ENCODE measurements around the gene CREG2. TPM values are rescaled to one million over a fixed set of nuclear protein-coding genes. Genes with fewer than 3 reads are reported as not detected.

CREG2 gene
- polyA plus RNA-seq, 1 of the 3 experiments (the other 2 are of a cell fraction) = 1.4 TPM

GRCh38 chr2:101418460-101419095 is 31.3 kb upstream of the CREG2 start:
- 73% methylated on average over 12 of the region's 12 CpGs for WGBS (ENCODE audit: low lambda C conversion rate)

More at GRCh38 chr2:101418460-101419095, 31.3 kb upstream of the CREG2 start:
- H3K4me1 ChIP-seq (ENCODE audit: control insufficient read depth in 1 of 2, insufficient read depth in 2 of 2, low read depth in 1 of 2, low read length in 1 of 2) = no peaks in the 10 kb centered on the region
- H3K9ac ChIP-seq = no peak overlapping the region
- peak overlapping the region; percentile 50; the same call in 1 of the 2 replicates for H2AFZ ChIP-seq (ENCODE audit: low read depth)
- no peak overlapping the region for H3K4me2 ChIP-seq
- no peaks in the 10 kb centered on the region for H3K36me3 ChIP-seq (replicated peaks in 1 of 2; ENCODE audit: control insufficient read depth in 1 of 2, insufficient read depth in 2 of 2, low read length in 1 of 2)
- TF ChIP-seq FOSL2 (IDR thresholded peaks at IDR 0.05; ENCODE audit: borderline replicate concordance, low read depth) (no peak), NFIC (IDR thresholded peaks at IDR 0.05; ENCODE audit: borderline replicate concordance) (no peak), EZH2phosphoT487 (IDR thresholded peaks at IDR 0.05; ENCODE audit: borderline replicate concordance, low read depth) (no peak), RAD21 (IDR thresholded peaks at IDR 0.05; ENCODE audit: low read length) (no peak), GABPA (IDR thresholded peaks at IDR 0.05; ENCODE audit: low read depth) (no peak), TEAD4 (IDR thresholded peaks at IDR 0.05; ENCODE audit: borderline replicate concordance, insufficient read depth) (no peak), JUND (IDR thresholded peaks at IDR 0.05) (no peak), GATA2 (CRISPR knock-in tag; IDR thresholded peaks at IDR 0.05) (no peak), FOXM1 (IDR thresholded peaks at IDR 0.05; ENCODE audit: low read depth) (no peak), SMC3 (IDR thresholded peaks at IDR 0.05; ENCODE audit: low read depth, low read length) (no peak), USF2 (IDR thresholded peaks at IDR 0.05; ENCODE audit: borderline replicate concordance, low read depth, low read length) (no peak), TAF1 (IDR thresholded peaks at IDR 0.05; ENCODE audit: borderline replicate concordance, low read depth, low read length) (no peak), PBX3 (IDR thresholded peaks at IDR 0.05) (no peak), MEF2A (IDR thresholded peaks at IDR 0.05; ENCODE audit: borderline replicate concordance, low read depth) (no peak)
- TF ChIP-seq, protein P1, sequence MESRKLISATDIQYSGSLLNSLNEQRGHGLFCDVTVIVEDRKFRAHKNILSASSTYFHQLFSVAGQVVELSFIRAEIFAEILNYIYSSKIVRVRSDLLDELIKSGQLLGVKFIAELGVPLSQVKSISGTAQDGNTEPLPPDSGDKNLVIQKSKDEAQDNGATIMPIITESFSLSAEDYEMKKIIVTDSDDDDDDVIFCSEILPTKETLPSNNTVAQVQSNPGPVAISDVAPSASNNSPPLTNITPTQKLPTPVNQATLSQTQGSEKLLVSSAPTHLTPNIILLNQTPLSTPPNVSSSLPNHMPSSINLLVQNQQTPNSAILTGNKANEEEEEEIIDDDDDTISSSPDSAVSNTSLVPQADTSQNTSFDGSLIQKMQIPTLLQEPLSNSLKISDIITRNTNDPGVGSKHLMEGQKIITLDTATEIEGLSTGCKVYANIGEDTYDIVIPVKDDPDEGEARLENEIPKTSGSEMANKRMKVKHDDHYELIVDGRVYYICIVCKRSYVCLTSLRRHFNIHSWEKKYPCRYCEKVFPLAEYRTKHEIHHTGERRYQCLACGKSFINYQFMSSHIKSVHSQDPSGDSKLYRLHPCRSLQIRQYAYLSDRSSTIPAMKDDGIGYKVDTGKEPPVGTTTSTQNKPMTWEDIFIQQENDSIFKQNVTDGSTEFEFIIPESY (IDR thresholded peaks at IDR 0.05; ENCODE audit: borderline replicate concordance, low read depth) = no peak
- TF ChIP-seq, protein P2, sequence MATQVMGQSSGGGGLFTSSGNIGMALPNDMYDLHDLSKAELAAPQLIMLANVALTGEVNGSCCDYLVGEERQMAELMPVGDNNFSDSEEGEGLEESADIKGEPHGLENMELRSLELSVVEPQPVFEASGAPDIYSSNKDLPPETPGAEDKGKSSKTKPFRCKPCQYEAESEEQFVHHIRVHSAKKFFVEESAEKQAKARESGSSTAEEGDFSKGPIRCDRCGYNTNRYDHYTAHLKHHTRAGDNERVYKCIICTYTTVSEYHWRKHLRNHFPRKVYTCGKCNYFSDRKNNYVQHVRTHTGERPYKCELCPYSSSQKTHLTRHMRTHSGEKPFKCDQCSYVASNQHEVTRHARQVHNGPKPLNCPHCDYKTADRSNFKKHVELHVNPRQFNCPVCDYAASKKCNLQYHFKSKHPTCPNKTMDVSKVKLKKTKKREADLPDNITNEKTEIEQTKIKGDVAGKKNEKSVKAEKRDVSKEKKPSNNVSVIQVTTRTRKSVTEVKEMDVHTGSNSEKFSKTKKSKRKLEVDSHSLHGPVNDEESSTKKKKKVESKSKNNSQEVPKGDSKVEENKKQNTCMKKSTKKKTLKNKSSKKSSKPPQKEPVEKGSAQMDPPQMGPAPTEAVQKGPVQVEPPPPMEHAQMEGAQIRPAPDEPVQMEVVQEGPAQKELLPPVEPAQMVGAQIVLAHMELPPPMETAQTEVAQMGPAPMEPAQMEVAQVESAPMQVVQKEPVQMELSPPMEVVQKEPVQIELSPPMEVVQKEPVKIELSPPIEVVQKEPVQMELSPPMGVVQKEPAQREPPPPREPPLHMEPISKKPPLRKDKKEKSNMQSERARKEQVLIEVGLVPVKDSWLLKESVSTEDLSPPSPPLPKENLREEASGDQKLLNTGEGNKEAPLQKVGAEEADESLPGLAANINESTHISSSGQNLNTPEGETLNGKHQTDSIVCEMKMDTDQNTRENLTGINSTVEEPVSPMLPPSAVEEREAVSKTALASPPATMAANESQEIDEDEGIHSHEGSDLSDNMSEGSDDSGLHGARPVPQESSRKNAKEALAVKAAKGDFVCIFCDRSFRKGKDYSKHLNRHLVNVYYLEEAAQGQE (IDR thresholded peaks at IDR 0.05; ENCODE audit: low read depth, low read length) = no peak
- TF ChIP-seq, protein P3, sequence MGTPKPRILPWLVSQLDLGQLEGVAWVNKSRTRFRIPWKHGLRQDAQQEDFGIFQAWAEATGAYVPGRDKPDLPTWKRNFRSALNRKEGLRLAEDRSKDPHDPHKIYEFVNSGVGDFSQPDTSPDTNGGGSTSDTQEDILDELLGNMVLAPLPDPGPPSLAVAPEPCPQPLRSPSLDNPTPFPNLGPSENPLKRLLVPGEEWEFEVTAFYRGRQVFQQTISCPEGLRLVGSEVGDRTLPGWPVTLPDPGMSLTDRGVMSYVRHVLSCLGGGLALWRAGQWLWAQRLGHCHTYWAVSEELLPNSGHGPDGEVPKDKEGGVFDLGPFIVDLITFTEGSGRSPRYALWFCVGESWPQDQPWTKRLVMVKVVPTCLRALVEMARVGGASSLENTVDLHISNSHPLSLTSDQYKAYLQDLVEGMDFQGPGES (IDR thresholded peaks at IDR 0.05; ENCODE audit: low read depth, low read length) = no peak
- TF ChIP-seq, protein P4, sequence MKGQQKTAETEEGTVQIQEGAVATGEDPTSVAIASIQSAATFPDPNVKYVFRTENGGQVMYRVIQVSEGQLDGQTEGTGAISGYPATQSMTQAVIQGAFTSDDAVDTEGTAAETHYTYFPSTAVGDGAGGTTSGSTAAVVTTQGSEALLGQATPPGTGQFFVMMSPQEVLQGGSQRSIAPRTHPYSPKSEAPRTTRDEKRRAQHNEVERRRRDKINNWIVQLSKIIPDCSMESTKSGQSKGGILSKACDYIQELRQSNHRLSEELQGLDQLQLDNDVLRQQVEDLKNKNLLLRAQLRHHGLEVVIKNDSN (IDR thresholded peaks at IDR 0.05; ENCODE audit: borderline replicate concordance, low read depth) = no peak
- H3K79me2 ChIP-seq (ENCODE audit: insufficient read depth) = no peaks in the 10 kb centered on the region
- H3K9me3 ChIP-seq = no peaks in the 10 kb centered on the region
- POLR2A ChIA-PET = interaction anchor here (1.0 kb wide), 1 partner anchor 279 kb away, joined by 4 read pairs; the partner anchor contains the start of gene MAP4K4
- H4K20me1 ChIP-seq (ENCODE audit: insufficient read depth) = no peaks in the 10 kb centered on the region
- no peak for DNase-seq
- no peaks in the 10 kb centered on the region for H3F3A ChIP-seq (replicated peaks; ENCODE audit: insufficient read depth)
- H3K4me3 ChIP-seq (ENCODE audit: low read depth in 2 of 2, low read length in 1 of 2) = peak overlapping the region in 1 of 2 experiments; percentile 14; a peak in 2 of 4 replicates
- no peak overlapping the region for H3K27ac ChIP-seq (ENCODE audit: low read depth in 2 of 2, low read length in 1 of 2)
- H3K9me2 ChIP-seq = no peaks in the 10 kb centered on the region
- CTCF ChIA-PET = interaction anchor here (0.5 to 2.7 kb wide), 53 partner anchors 8 to 822 kb away, joined by 3 to 21 read pairs (median 4); partner anchors contain the start of gene CREG2
- H3K27me3 ChIP-seq (ENCODE audit: insufficient read depth) = no peaks in the 10 kb centered on the region
